Measurements from ENCODE around the gene CFAP69.
"Not testable (repeated sequence)": the region's sequence is repeated elsewhere in the genome, so short reads cannot be mapped to it uniquely, and the experiment has no call there.

Gene CFAP69

DNA sequence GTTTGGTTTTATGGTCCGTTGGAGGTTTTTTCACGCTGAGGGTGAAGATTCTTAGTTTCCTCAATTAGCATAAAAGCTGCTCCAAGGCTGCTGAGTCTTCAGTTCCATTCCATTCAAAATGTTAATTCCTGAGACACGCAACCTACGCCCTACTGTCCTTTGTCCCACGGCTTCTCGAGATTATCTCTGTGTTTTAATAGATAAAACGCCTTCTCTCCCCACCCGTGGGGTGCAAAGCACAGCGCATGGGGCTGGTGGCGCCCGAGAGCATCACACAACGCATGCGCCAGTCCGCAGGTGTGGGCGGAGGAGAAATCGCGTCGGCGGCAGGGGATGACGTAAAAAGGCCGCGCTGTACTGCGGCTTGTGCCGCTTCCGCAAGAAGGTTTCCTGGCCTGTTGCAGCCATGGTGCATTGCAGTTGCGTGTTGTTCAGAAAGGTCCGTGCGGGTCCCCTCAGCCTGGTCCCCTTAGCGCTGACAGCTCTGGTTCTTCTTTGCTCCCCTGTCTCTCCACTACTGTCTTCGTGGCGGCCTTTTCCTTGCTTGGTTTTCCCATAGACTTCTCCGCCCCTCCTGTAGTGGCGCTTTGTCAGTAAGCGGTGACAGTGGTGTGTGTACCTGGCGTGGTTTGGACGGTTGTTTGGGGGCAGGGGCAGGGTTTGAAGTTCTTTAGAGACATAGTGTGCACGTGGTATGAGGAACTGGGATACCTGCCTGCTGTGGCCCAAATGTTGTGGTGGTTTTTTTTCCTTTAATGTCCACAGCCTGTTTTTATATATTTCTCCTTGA is 101.6 kb downstream of the CFAP69 start, which contains the start of gene GTPBP10:
Gene GTPBP10, plus strand, starts transcription at position 381 of the 790 bp plus-strand sequence. Its CDS starts 26 bp downstream, at position 407.
- peak; percentile 97 for DNase-seq

DNA sequence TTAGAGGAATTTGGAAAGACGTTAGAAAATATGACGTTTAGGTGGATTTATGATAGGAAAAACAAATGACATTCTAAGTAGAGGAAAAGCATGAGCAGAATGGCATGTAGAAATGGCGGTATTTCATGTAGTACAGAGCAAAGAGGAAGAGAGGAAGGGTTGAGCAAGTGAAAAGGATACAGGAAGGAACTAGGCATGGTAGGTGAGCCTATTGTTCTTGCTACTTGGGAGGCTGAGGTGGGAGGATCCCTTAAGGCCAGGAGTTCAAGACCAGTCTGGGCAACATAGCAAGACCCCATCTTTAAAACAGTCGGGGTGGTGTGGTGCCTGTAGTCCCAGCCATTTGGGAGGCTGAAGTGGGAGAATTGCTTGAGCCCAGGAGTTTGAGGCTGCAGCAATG is 102.8 kb downstream of the CFAP69 start:
- no peak for DNase-seq

DNA sequence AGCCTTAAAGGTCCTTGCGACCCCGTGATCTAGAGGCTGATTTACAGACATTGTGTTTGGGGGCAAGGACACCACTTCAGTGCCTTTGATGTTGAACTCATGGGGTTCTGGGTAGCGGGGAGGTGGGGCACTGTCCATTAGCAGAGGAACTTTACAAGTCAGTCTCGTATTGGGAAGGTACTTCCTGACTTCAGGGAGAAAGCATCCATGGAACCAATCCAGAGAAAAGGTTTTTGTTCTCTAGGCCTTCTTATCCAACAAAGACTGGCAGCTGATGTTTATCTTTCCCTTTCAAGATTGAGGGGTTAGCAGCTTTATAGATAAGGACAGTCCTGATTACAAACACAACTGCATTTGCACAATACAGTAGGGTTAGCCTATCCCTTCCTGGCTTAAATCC is 104.3 kb downstream of the CFAP69 start:
- DNase-seq, result no peak

DNA sequence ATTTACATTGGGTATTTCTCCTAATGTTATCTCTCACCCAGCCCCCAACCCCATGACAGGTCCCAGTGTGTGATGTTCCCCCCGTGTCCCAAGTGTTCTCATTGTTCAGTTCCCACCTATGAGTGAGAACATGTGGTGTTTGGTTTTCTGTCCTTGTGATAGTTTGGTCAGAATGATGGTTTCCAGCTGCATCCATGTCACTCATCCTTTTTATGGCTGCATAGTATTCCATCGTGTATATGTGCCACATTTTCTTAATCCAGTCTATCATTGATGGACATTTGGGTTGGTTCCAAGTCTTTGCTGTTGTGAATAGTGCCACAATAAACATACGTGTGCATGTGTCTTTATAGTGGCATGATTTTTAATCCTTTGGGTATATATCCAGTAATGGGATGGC is 105.1 kb downstream of the CFAP69 start:
- DNase-seq, result not testable (repeated sequence)

DNA sequence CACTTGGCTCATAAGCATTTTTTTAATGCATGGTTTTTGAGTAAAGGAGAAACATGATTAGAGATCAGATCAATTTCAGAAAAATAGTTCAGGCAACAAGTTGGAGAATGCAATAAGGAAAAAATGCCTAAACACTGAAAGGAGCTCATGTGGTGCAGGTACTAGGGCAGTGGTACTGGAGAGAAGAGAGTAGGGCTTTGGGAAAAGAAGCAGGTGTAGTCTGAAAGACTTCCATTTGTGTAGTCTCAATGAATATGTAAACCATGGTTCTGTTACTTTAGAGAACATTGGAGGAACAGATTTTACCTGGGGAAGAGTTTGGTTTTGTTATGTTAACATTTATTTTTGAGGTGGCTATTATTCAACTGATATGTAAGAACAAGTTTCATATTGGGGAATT is 107.0 kb downstream of the CFAP69 start:
- no peak for DNase-seq
